Endodermal cell (in vitro differentiated cells): ENCODE data around the gene NUDT8. TPM values are rescaled to one million over a fixed set of nuclear protein-coding genes. Genes with fewer than 3 reads are reported as not detected.
A peak's percentile ranks its signal among the peaks of the same experiment; 100 is the strongest.

ENCODE experiments used
- DNase-seq: peaks from one replicate; pipeline ENCODE4 v3.0.0-alpha.2; 2017
- H3K27ac ChIP-seq: 2 replicates; pipeline ENCODE4 v1.5.1; 2013; ENCODE audit warnings: mild to moderate bottlenecking, low read depth, low read length, moderate library complexity
- H3K27me3 ChIP-seq: 2 replicates; pipeline ENCODE4 v1.6.1; 2013; ENCODE audit warnings: mild to moderate bottlenecking, low read length, moderate library complexity; ENCODE audit not compliant: insufficient read depth, control insufficient read depth, poor library complexity, severe bottlenecking
- H3K36me3 ChIP-seq: 2 replicates; pipeline ENCODE4 v1.7.0; 2013; ENCODE audit warnings: mild to moderate bottlenecking, low read length, moderate library complexity; ENCODE audit not compliant: control insufficient read depth, insufficient read depth
- H3K4me1 ChIP-seq: one replicate; pipeline ENCODE4 v1.7.0; 2013; ENCODE audit warnings: low read length; ENCODE audit not compliant: control insufficient read depth, insufficient read depth
- H3K4me3 ChIP-seq: 2 replicates; pipeline ENCODE4 v1.5.1; 2013; ENCODE audit warnings: mild to moderate bottlenecking, low read length, moderate library complexity
- H3K9ac ChIP-seq: 2 replicates; pipeline ENCODE4 v1.6.1; 2013; ENCODE audit warnings: mild to moderate bottlenecking, low read length, moderate library complexity; ENCODE audit not compliant: poor library complexity, severe bottlenecking; ENCODE audit errors: extremely low read depth
- H3K9me3 ChIP-seq: 2 replicates; pipeline ENCODE4 v1.6.1; 2013; ENCODE audit warnings: mild to moderate bottlenecking, low read length, moderate library complexity; ENCODE audit not compliant: control insufficient read depth
- H3K27ac Mint-ChIP-seq: 2 replicates; pipeline ENCODE4 v1.8.0; 2020; ENCODE audit warnings: mixed read lengths
- H3K27me3 Mint-ChIP-seq: 2 replicates; pipeline ENCODE4 v1.8.0; 2021; ENCODE audit warnings: mild to moderate bottlenecking, mixed read lengths; ENCODE audit not compliant: insufficient read depth
- H3K36me3 Mint-ChIP-seq: 2 replicates; pipeline ENCODE4 v1.8.0; 2020; ENCODE audit warnings: low read depth, mixed read lengths
- H3K4me1 Mint-ChIP-seq: 2 replicates; pipeline ENCODE4 v1.8.0; 2020; ENCODE audit warnings: mixed read lengths
- H3K4me3 Mint-ChIP-seq: 2 replicates; pipeline ENCODE4 v1.8.0; 2020; ENCODE audit warnings: mild to moderate bottlenecking, moderate library complexity, mixed read lengths
- H3K9me3 Mint-ChIP-seq: 2 replicates; pipeline ENCODE4 v1.8.0; 2020; ENCODE audit warnings: mild to moderate bottlenecking, mixed read lengths
- CTCF ChIP-seq: fragments of 200-600 bp; sonication (generic); conservative IDR thresholded peaks from 2 replicates; pipeline ENCODE4 v1.5.0; 2021; ENCODE audit warnings: antibody characterized with exemption, mild to moderate bottlenecking
- whole genome bisulfite sequencing, 2 experiments: methylation state at CpG; one replicate each; pipeline versions ENCODE4 v1.1.5 to v1.1.7; 2013; ENCODE audit warnings: missing lambda C conversion rate in 2 of 2, mixed read lengths in 1 of 2; ENCODE audit not compliant: insufficient coverage in 1 of 2, insufficient read length in 1 of 2; 5-methylcytosine and 5-hydroxymethylcytosine counted together
- total RNA-seq, 2 donors: library from RNA; stranded (reverse); fragmentation: NEBNext Ultra II Directional in 1 of 2; extraction: Animal tissue kit (Norgen Biotek cat#: 25700) in 1 of 2; gene quantifications; 2 replicates in 1 of 2; 3 replicates in 1 of 2; pipeline ENCODE4 v1.2.1, GENCODE V29; 2021

NUDT8 gene
- total RNA-seq, 2 donors from 2014 or later: 9.5 to 13.1 TPM

GRCh38 chr11:67644472-67645418 is 15.0 kb upstream of the NUDT8 start:
- H3K27ac Mint-ChIP-seq: no peak overlapping the region
- peaks cover 3% of the 10 kb centered on the region for H3K9me3 Mint-ChIP-seq

GRCh38 chr11:67644042-67644441 is 14.3 kb upstream of the NUDT8 start:
- peak; percentile 69 for DNase-seq
- H3K27ac Mint-ChIP-seq: no peak overlapping the region
- H3K4me3 Mint-ChIP-seq: no peak overlapping the region

More at GRCh38 chr11:67644472-67645418, 15.0 kb upstream of the NUDT8 start:
- Histone ChIP-seq H3K36me3 (no peaks in the 10 kb centered on the region), H3K27ac (no peak overlapping the region), H3K4me3 (no peak overlapping the region), H3K27me3 (peaks cover 5% of the 10 kb centered on the region), H3K9ac (no peak overlapping the region), H3K9me3 (no peaks in the 10 kb centered on the region), H3K4me1 (no peaks in the 10 kb centered on the region)
- DNase-seq: peak; percentile 60
- Mint-ChIP-seq H3K36me3 (no peaks in the 10 kb centered on the region), H3K27me3 (peaks cover 27% of the 10 kb centered on the region), H3K4me3 (no peak overlapping the region), H3K4me1 (no peaks in the 10 kb centered on the region)
- WGBS, 2 experiments: 93 to 100% methylated on average over 9 to 22 of the region's 22 CpGs
- TF ChIP-seq CTCF: no peak

More at GRCh38 chr11:67644042-67644441, 14.3 kb upstream of the NUDT8 start:
- H3K9me3 ChIP-seq: no peaks in the 10 kb centered on the region
- Mint-ChIP-seq H3K27me3 (peaks cover 27% of the 10 kb centered on the region), H3K36me3 (no peaks in the 10 kb centered on the region), H3K4me1 (no peaks in the 10 kb centered on the region), H3K9me3 (peaks cover 3% of the 10 kb centered on the region)
- no peaks in the 10 kb centered on the region for H3K36me3 ChIP-seq
- no peak overlapping the region for H3K4me3 ChIP-seq
- peaks cover 5% of the 10 kb centered on the region for H3K27me3 ChIP-seq
- peak; percentile 72 for TF ChIP-seq CTCF
- H3K4me1 ChIP-seq: no peaks in the 10 kb centered on the region
- H3K27ac ChIP-seq: no peak overlapping the region
- no peak overlapping the region for H3K9ac ChIP-seq
- 80 to 87% methylated on average over 5 of the region's 5 CpGs for WGBS, 2 experiments
